ENCODE data around the gene CACNA1H.

The CACNA1H gene

DNA sequence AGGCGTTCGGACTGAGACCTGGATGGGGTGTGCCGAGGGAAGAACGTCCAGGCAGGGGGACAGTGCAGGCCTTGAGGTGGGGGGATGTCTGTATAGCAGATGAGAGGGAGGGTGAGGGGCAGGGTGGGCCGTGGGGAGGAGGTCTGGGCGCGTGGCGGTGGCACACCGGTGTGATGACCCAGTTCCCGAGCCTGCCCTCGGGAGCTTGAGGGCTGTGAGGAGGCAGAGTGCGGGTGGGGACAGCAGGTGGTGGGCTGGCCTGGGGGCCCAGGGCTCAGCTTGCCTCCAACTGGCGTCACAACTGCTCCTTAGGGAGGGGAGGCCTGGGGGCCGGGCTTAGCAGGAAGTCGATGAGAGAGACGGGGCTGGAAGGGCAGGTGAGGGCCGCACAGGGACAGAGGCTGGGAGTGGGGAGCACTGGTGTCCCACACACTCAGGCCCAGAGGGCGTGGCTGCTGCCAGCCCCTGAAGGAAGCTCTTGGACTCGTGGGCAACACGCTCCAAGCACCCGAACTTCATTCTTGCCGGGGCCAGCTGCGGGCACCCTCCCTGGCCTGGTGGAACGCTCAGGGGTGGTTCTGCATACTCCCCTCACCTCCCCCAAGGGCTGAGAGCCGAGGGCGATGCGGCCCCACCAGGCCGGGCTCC lies 6.5 kb downstream of the CACNA1H start:
- no peak for DNase-seq

- DNase-seq: no peak
These were observed 7.3 kb downstream of the CACNA1H start for GRCh38 chr16:1159973-1160772.

- DNase-seq: no peak
These were observed 8.0 kb downstream of the CACNA1H start for GRCh38 chr16:1160773-1161348.

GRCh38 chr16:1162701-1163566 lies 10.0 kb downstream of the CACNA1H start:
- DNase-seq: no peak

DNA sequence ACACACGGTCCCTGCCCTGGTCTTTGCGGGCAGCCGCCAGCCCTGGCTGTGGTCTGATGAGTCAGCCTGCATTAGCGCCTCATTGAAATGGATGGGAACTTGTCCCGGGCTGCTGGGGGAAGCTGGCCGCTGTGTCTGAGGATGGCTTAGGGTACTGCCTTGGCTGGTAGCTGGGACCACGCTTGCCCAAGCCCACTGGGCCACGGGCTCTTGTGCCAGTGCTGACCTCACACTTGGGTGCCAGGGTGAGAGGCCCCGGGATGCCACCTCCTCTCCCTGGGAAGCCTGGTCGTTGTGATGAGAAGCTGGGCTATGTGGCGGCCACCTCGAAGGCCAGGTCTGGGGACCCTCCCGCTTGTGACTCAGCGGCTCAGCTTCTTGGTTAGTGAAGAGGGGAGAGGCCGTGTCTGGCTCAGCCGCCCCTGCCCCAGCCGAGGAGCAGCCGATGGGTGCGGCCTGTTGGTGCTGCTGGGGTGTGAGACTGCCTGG lies 10.7 kb downstream of the CACNA1H start:
- DNase-seq: no peak

DNA sequence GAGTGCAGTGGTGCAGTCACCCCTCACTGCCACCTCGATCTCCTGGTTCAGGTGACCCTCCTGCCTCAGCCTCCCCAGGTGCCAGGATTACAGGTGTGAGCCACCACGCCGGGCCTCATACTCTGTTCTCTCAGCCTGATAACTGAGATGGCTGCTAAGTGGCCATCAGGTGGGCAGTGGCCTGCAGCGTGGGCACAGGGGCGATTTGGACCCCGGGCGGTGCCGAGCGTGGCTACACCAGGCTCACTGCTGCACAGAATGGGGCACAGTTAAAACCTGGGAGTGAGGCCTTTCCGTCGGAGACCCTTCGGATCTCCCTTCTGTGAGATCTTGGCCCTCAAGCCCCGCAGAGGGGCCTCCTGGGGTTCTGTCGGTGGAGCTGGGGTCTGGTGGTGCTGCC lies 11.5 kb downstream of the CACNA1H start:
- DNase-seq: no peak

DNA sequence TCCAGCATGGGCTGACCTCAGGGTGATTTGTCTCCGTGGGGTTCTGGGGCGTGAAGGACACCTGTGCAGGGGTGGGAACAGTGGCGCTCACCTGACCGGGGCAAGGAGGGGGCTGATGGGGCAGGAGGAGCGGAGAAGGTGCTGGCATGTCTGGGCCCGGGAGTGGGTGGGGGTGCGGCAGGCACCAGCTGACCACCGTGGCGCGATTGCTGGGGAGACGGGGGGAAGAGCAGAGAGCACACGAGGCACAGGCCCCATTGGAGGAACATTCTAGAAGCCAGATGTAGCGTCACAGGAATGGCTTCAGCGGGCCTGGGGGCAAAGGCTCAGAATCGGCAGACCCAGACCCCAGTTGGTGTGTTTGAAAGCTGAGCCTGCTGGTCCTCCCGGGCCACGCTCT lies 12.1 kb downstream of the CACNA1H start:
- no peak for DNase-seq

- DNase-seq: no peak
These were observed 12.6 kb downstream of the CACNA1H start for GRCh38 chr16:1165511-1165910.

DNA sequence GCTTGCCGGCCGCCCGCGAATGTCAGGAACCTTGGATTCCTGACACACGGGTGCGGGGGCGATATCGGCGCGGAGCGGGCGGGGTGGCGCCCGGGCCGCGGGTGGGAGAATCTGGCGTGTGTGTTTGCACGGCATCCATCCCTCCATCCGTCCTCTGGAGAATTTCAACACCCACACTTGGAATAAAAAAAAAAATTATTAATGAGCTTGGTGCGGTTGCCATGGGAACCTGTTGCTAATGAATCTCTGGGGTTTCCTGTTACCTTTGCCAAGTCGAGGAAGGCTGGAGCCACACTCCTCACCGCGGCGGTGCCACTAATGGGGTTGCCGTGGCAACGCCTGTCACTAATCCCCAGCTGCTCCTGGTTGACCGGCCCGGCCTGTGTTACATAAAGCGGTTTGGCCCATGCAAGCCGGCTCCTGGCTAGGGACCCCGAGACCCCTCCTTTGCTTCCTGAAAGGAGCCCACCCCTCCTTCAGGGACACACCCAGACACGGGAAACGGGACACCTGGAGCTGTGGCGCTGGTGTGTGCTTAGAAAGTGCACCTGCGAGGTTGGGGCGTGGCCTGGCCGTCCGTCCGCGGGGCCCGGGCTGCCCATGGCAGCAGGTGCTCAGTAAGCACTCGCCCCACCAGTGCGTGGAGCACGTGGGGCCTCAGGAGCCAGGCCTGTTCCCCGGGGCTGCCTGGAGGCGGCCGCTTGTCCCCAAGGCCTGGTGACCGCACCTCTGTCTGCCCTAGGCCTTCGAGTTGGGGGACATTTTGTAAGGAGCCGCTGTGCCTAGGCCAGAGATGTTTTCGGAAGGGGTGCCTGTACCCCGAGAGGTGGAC lies 14.6 kb downstream of the CACNA1H start:
- DNase-seq: no peak

DNA sequence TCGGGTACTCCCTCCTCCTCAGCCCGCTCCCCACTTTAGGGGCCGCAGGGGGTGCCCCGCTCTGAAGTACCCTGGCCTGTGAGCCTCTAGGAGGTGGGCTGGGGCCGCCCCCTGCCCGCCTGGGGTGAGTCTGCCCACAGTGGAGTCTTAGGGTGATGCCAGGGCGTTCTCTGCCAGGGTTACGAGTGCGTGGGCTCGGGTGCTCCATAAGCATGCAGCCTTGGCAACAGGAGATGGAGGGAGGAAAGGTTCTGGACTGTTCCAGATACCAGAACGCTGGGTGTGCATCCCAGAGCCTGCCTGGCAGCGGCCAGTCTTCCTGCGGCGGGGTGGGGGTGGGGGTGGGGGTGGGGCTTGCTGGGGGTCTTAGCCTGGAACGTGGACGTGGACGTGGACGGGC lies 15.9 kb downstream of the CACNA1H start:
- DNase-seq: no peak

DNA sequence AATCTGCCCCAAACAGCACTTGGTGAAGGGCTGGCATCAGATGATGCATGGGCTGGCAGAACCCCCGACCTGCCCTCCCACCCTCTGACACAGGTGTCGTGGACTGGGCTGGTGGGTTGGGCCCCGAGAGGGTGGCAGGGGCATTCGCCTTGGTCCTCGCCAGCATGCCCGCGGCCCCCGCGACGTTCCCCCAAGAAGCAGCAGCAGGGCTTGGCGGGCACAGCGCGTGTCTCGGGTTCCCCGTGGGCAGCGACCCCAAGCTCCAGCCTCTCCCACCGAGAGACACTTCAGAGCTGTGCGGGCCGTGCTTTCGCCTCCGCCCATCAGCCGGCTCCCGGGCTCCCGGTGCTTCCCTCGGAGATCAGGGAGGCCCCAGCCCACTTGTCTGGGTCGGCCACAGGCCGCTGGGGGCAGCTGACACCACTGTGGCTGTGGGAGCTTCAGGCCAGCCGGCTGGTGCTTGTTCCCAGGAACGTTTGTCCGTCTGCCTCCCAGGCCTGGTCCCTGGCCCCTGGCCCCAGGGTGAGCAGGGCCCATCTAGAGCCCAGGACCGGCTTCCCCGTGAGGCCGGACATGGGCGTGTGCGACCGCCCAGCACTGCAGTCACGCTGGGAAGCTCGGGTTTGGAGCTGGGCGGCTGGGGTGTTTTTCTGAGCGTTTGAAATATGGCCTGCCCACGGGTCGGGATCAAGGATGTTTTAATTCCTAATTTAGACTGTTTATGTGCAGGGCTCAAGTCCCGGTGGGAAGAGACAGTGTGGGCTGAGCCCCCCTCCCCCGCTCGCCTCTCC lies 16.6 kb downstream of the CACNA1H start:
- no peak for DNase-seq

- DNase-seq: no peak
These were observed 17.1 kb downstream of the CACNA1H start for GRCh38 chr16:1170076-1170418.

- no peak for DNase-seq
These were observed 18.1 kb downstream of the CACNA1H start for GRCh38 chr16:1171001-1171400.

DNA sequence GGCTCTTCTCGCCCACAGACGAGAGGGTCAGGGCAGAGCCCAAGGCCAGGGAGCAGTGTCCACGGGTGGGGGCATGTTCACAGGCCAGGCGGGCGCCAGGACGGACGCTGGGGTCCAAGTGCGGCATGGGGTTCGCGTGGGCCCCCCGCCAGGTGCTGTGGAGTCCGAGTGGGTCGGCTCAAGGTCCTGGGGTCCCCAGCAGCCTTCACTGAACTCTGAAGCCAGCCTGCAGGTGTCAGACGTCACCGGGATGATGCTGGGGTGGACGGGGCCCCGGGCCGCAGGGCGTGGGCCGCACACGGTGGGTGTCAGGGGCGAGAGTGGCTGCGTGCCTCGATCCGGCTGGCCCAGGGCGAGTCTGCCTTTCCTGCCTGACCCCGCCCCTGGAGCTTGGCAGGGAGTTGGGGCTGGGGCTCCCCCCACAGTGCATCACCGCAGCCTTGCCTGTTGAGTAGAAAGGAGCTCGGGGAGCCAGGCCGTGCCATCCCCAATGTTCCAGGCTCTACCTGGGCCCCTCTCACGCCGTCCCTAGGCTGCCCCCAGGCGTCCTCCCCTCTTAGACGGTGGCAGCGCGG lies 19.0 kb downstream of the CACNA1H start:
- no peak for DNase-seq

DNA sequence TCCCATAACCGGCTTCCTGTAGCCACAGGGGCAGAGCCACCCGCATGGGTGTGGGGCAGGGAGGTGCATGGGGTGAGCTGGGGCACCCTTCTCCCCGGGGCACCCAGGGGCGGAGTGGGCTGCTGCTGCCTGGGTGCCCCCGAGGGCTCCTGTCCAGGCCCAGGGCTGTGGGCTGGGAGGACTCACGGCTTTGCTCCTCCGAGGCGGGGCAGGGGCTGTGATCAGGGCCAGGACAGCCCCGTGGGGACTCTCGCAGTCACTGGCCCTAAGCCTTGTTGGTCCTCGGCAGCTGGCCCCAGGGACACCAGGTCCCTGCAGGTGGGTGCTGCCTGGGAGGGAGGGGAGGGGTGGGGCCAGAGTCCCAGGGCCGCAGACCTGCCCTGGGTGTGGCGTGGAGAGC lies 19.7 kb downstream of the CACNA1H start:
- DNase-seq: no peak

DNA sequence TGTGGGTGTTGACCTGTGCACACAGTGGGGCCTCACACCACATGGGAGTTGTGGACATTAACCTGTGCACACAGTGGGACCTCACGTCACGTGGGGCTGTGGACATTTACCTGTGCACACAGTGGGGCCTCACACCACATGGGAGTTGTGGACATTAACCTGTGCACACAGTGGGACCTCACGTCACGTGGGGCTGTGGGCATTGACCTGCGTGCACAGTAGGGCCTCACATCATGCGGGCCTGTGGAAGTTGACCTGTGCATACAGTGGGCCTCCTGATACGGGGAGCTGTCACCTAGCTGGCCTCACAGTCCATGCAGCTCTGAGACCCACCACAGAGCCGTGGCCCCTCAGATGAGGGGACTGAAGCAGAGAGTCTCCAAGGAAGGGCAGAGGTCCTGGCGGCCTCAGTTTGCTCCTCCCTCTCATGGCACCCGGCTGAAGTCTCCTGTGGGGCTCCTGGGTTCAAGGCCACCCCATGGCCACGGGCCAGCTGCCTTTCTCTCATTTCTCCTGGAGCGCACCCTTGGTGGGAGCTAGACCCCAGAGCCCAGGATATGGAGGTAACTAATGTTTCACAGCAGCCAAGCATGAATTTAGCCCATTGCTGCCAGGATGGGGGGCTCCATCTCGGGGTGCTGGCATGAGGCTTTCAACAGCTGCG lies 21.0 kb downstream of the CACNA1H start:
- no peak for DNase-seq

DNA sequence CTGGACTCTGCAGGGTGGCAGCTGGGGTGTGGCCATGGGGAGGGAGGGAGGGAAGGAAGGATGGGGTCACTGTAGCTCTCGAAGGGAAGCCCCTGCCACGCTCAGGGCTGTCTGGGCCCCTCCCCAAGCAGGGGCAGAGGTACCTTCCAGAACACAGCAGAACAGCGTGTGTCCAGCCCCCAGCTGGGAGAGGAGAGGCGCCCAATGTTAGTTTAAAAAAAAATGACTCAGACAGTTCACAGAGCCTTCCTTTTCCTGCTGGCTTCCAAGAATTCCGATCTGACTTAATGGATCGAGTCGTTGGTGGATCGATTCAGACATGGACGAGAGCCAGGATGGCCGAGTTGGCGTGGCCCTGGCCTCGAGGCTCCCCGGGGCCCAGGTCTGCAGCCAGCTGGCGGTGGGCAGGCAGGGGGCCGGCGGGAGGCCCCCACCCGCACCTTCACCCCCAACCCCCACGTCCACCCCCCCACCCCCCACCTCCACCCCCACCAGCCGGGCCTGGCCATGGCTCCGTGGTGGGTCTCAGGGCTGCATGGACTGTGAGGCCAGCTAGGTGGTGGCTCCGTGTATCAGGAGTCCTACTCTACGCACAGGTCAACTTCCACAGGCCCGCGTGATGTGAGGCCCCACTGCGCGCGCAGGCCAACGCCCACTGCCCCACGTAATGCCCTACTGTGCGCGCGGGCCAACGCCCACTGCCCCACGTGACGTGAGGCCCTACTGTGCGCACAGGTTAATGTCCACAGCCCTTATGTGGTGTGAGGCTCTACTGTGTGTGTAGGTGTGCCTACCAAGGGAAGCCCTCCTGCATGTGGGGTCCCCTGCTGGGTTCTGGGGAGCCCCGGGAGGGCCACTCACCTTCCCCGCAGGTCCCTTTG lies 21.8 kb downstream of the CACNA1H start:
- no peak for DNase-seq

GRCh38 chr16:1175566-1176279 lies 22.8 kb downstream of the CACNA1H start:
- no peak for DNase-seq
